Measurements from ENCODE around the gene MBD3. TPM values are rescaled to one million over a fixed set of nuclear protein-coding genes. Genes with fewer than 3 reads are reported as not detected.

The MBD3 gene
- polyA plus RNA-seq, 1 experiment, result 21.9 TPM

DNA sequence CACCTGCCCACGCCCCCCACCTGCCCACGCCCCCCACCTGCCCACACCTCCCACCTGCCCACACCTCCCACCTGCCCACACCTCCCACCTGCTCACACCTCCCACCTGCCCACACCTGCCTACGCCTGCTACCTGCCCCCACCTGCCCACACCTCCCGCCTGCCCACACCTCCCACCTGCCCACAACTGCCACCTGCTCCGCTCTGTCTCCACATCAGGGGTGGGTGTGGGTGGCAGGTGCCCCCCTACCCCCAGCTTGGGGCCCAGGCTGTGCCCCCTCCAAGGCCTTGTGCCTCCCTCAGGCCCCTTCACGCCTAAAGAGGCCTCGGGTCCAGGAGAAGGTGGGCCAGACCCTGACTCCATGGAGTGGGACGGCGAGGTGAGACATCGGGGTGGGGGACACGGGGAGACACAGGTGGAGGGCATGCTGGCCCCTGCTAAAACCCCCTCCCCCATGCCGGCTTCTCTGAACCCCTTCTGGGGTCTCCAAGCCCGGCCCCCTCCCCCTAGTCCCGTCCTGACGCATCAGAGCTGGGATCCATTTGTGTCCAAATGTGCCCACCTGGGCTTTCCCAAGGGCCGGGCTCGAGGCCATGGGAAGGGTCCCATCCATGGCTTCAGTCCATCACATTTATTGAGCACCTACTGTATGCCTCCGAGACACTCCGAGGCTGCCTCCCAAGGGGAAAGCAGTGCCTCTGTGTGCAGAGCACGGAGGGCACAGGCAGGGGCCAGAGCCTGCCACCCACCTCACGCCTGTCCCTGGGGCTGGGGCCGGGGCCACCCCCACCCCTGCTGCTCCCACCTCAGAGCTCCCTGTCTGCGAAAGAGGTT lies 63.9 kb downstream of the MBD3 start:
- DNase-seq (ENCODE audit: low read depth, low spot score), result no peak
- H3K9me3 ChIP-seq (ENCODE audit: control insufficient read depth, insufficient read depth, low read length), result peaks cover 5% of the 10 kb centered on the region; the same call in 1 of the 2 replicates
- TF ChIP-seq, protein P1, sequence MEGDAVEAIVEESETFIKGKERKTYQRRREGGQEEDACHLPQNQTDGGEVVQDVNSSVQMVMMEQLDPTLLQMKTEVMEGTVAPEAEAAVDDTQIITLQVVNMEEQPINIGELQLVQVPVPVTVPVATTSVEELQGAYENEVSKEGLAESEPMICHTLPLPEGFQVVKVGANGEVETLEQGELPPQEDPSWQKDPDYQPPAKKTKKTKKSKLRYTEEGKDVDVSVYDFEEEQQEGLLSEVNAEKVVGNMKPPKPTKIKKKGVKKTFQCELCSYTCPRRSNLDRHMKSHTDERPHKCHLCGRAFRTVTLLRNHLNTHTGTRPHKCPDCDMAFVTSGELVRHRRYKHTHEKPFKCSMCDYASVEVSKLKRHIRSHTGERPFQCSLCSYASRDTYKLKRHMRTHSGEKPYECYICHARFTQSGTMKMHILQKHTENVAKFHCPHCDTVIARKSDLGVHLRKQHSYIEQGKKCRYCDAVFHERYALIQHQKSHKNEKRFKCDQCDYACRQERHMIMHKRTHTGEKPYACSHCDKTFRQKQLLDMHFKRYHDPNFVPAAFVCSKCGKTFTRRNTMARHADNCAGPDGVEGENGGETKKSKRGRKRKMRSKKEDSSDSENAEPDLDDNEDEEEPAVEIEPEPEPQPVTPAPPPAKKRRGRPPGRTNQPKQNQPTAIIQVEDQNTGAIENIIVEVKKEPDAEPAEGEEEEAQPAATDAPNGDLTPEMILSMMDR (IDR thresholded peaks at IDR 0.05; ENCODE audit: low read depth, low read length), result no peak
- POLR2A ChIA-PET, result no interaction called here
- peaks cover 11% of the 10 kb centered on the region for H3K27me3 ChIP-seq (ENCODE audit: control insufficient read depth, insufficient read depth, low read length)
- CTCF ChIA-PET, result no interaction called here
- no peak overlapping the region for H3K4me3 ChIP-seq (ENCODE audit: low read depth, low read length)
- H3K27ac ChIP-seq (ENCODE audit: low read depth, low read length), result no peak overlapping the region

- Histone ChIP-seq H3K4me3 (ENCODE audit: low read depth, low read length) (no peak overlapping the region), H3K27me3 (ENCODE audit: control insufficient read depth, insufficient read depth, low read length) (peaks cover 20% of the 10 kb centered on the region), H3K27ac (ENCODE audit: low read depth, low read length) (no peak overlapping the region), H3K9me3 (ENCODE audit: control insufficient read depth, insufficient read depth, low read length) (peaks cover 5% of the 10 kb centered on the region; the same call in 1 of the 2 replicates)
- POLR2A ChIA-PET, result no interaction called here
- DNase-seq (ENCODE audit: low read depth, low spot score), result no peak
- TF ChIP-seq, protein P1 (IDR thresholded peaks at IDR 0.05; ENCODE audit: low read depth, low read length), result no peak
- CTCF ChIA-PET, result no interaction called here
Observed at GRCh38 chr19:1527650-1528309, 64.9 kb downstream of the MBD3 start.

- Histone ChIP-seq H3K9me3 (ENCODE audit: control insufficient read depth, insufficient read depth, low read length) (peaks cover 5% of the 10 kb centered on the region; the same call in 1 of the 2 replicates), H3K27ac (ENCODE audit: low read depth, low read length) (no peak overlapping the region), H3K27me3 (ENCODE audit: control insufficient read depth, insufficient read depth, low read length) (peaks cover 23% of the 10 kb centered on the region), H3K4me3 (ENCODE audit: low read depth, low read length) (no peak overlapping the region)
- DNase-seq (ENCODE audit: low read depth, low spot score), result no peak
- CTCF ChIA-PET, result no interaction called here
- POLR2A ChIA-PET, result no interaction called here
- TF ChIP-seq, protein P1 (IDR thresholded peaks at IDR 0.05; ENCODE audit: low read depth, low read length), result no peak
Observed at GRCh38 chr19:1526979-1527649, 65.6 kb downstream of the MBD3 start.

DNA sequence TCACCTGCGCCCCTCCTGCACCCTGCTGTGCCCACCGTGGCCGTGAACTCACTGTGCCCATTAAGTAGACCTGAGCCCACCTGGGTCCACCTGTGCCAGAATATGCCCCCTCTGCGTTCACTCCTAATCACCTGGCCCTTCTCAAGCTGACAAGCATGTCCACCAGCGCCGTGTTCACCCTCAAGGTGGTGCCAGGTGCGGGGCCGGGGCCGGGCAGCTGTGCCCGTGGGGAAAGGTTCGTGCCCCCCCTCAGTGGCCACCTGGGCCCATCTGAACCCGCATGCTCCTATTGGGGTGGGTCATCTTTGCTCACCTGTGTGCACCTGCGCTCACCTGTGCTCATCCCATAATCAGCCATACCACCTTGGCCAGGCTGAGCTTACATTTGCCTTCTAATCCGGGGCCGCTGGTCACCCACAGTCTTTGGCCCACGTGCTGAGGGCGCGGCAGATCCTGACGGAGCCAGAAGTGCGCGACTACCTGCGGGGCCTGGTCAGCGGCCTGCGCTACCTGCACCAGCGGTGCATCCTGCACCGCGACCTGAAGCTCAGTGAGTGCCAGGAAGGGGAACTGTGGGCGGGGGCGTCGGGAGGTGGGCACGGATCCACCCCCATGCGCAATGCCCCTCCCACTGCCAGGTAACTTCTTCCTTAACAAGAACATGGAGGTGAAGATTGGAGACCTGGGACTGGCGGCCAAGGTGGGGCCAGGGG lies 66.4 kb downstream of the MBD3 start:
- CTCF ChIA-PET, result no interaction called here
- TF ChIP-seq, protein P1 (IDR thresholded peaks at IDR 0.05; ENCODE audit: low read depth, low read length), result no peak
- POLR2A ChIA-PET, result no interaction called here
- H3K9me3 ChIP-seq (ENCODE audit: control insufficient read depth, insufficient read depth, low read length), result peaks cover 5% of the 10 kb centered on the region; the same call in 1 of the 2 replicates
- peaks cover 27% of the 10 kb centered on the region for H3K27me3 ChIP-seq (ENCODE audit: control insufficient read depth, insufficient read depth, low read length)
- DNase-seq (ENCODE audit: low read depth, low spot score), result no peak
- no peak overlapping the region for H3K4me3 ChIP-seq (ENCODE audit: low read depth, low read length)
- H3K27ac ChIP-seq (ENCODE audit: low read depth, low read length), result no peak overlapping the region

All from AG04450 (cell line).